ENCODE measurements around the gene MERTK. TPM values are rescaled to one million over a fixed set of nuclear protein-coding genes. Genes with fewer than 3 reads are reported as not detected.

MERTK gene
- total RNA-seq, 1 experiment from 2014 or later = 39.2 TPM

DNA sequence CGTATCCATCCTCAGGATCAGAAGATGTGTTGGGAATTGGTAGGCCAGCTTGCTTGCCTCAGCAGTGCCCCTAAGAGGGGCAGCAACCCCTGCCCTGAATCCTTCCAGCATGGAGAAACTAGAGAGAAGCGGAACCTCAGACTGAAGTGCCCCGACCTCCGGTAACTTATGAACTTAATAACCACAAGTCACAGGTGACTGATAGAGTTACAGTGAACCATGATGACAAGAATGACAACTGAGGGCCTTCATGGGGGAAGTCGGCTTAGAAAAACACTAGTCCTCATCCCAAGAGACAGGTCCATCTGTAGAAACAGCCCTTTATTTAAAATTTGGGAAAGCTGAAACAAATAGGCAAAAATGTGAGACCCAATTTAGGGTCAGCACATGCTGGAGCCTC lies 114.1 kb downstream of the MERTK start:
- Histone ChIP-seq H3K27me3 (replicated peaks; ENCODE audit: control insufficient read depth, insufficient read depth, low read length) (no peaks in the 10 kb centered on the region), H3K36me3 (ENCODE audit: control insufficient read depth, insufficient read depth, low read length) (no peaks in the 10 kb centered on the region; the same call in 1 of the 2 replicates), H3K9me3 (no peaks in the 10 kb centered on the region), H3K4me3 (ENCODE audit: low read depth, low read length) (no peak overlapping the region), H3K4me1 (no peaks in the 10 kb centered on the region)
- Mint-ChIP-seq H3K27ac (ENCODE audit: unreplicated experiment) (no peak overlapping the region), H3K4me3 (ENCODE audit: unreplicated experiment) (no peak overlapping the region), H3K4me1 (ENCODE audit: low read depth, unreplicated experiment) (no peaks in the 10 kb centered on the region), H3K9me3 (ENCODE audit: unreplicated experiment) (no peaks in the 10 kb centered on the region), H3K27me3 (ENCODE audit: insufficient read depth, unreplicated experiment) (no peaks in the 10 kb centered on the region), H3K36me3 (ENCODE audit: insufficient read depth, unreplicated experiment) (peaks cover 75% of the 10 kb centered on the region)
- ChIA-PET CTCF (no interaction called here), POLR2A (no interaction called here)
- no TSS peak for BruUV-seq (replicated peaks)
- intact Hi-C loops (cut with micrococcal nuclease; ENCODE audit: unreplicated experiment) = no loop called here
- DNase-seq = no peak
- TF ChIP-seq, protein P1, sequence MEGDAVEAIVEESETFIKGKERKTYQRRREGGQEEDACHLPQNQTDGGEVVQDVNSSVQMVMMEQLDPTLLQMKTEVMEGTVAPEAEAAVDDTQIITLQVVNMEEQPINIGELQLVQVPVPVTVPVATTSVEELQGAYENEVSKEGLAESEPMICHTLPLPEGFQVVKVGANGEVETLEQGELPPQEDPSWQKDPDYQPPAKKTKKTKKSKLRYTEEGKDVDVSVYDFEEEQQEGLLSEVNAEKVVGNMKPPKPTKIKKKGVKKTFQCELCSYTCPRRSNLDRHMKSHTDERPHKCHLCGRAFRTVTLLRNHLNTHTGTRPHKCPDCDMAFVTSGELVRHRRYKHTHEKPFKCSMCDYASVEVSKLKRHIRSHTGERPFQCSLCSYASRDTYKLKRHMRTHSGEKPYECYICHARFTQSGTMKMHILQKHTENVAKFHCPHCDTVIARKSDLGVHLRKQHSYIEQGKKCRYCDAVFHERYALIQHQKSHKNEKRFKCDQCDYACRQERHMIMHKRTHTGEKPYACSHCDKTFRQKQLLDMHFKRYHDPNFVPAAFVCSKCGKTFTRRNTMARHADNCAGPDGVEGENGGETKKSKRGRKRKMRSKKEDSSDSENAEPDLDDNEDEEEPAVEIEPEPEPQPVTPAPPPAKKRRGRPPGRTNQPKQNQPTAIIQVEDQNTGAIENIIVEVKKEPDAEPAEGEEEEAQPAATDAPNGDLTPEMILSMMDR (IDR thresholded peaks at IDR 0.05; ENCODE audit: insufficient read depth in 1 of 2, low read depth in 1 of 2, low read length in 1 of 2, severe bottlenecking in 1 of 2, unreplicated experiment in 1 of 2) = no peak

DNA sequence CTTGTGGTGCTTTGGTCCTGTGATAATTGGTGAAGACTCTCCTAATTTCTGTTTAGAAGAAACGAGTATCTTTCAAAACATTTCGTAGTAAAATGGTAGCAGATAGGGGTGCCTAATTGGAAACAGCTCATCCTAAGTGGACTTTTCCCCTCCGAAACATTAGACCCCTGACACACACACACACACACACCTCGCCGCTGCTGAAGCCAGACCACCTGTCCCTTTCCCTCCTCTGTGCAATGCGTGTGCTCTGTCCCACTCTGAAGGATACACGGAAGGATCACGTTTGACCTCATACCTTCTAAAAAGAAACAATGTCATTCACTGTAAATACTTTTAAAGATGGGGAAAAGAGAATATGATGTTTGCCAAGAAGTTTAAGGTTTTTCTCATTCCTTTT lies 120.4 kb downstream of the MERTK start:
- Mint-ChIP-seq H3K9me3 (ENCODE audit: unreplicated experiment) (no peaks in the 10 kb centered on the region), H3K36me3 (ENCODE audit: insufficient read depth, unreplicated experiment) (peaks cover 75% of the 10 kb centered on the region), H3K27me3 (ENCODE audit: insufficient read depth, unreplicated experiment) (no peaks in the 10 kb centered on the region), H3K4me1 (ENCODE audit: low read depth, unreplicated experiment) (peaks cover 32% of the 10 kb centered on the region), H3K27ac (ENCODE audit: unreplicated experiment) (peak overlapping the region; percentile 61), H3K4me3 (ENCODE audit: unreplicated experiment) (no peak overlapping the region)
- no peak overlapping the region for H3K4me3 ChIP-seq (ENCODE audit: low read depth, low read length)
- intact Hi-C loops (cut with micrococcal nuclease; ENCODE audit: unreplicated experiment) = no loop called here
- BruUV-seq (replicated peaks) = no TSS peak
- peaks cover 19% of the 10 kb centered on the region for H3K4me1 ChIP-seq
- ChIA-PET POLR2A (no interaction called here), CTCF (no interaction called here)
- TF ChIP-seq, protein P1 (IDR thresholded peaks at IDR 0.05; ENCODE audit: insufficient read depth in 1 of 2, low read depth in 1 of 2, low read length in 1 of 2, severe bottlenecking in 1 of 2, unreplicated experiment in 1 of 2) = no peak
- DNase-seq = no peak
- no peaks in the 10 kb centered on the region for H3K27me3 ChIP-seq (replicated peaks; ENCODE audit: control insufficient read depth, insufficient read depth, low read length)
- peaks cover 3% of the 10 kb centered on the region for H3K36me3 ChIP-seq (ENCODE audit: control insufficient read depth, insufficient read depth, low read length)
- no peaks in the 10 kb centered on the region for H3K9me3 ChIP-seq

DNA sequence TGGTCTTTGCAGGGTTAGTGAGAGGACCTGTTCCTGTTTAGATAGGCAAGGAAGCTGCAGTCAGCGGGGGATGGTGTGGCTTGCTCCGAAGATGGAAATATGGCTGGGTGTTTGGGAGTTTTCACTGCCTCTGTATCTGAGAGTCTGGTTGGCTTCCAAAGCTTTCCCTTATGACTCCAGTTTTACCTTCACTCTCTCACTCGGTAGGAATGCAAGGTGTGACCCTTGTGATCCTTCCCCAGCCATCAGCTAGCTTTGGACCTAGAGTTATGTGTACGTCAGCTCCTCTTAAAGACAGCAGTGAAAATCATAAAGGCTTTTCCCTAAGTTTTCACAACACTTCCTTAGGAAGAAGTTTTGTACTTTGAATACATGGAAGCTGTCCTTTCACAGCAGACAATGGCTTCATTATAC lies 121.2 kb downstream of the MERTK start:
- no peaks in the 10 kb centered on the region for H3K27me3 ChIP-seq (replicated peaks; ENCODE audit: control insufficient read depth, insufficient read depth, low read length)

More for the DNA sequence above, 121.2 kb downstream of the MERTK start:
- TF ChIP-seq, protein P1 (IDR thresholded peaks at IDR 0.05; ENCODE audit: insufficient read depth in 1 of 2, low read depth in 1 of 2, low read length in 1 of 2, severe bottlenecking in 1 of 2, unreplicated experiment in 1 of 2) = no peak
- Mint-ChIP-seq H3K27me3 (ENCODE audit: insufficient read depth, unreplicated experiment) (no peaks in the 10 kb centered on the region), H3K9me3 (ENCODE audit: unreplicated experiment) (no peaks in the 10 kb centered on the region), H3K4me3 (ENCODE audit: unreplicated experiment) (no peak overlapping the region), H3K36me3 (ENCODE audit: insufficient read depth, unreplicated experiment) (peaks cover 75% of the 10 kb centered on the region), H3K4me1 (ENCODE audit: low read depth, unreplicated experiment) (peaks cover 32% of the 10 kb centered on the region), H3K27ac (ENCODE audit: unreplicated experiment) (peak overlapping the region; percentile 61)
- POLR2A ChIA-PET = no interaction called here
- Histone ChIP-seq H3K9me3 (no peaks in the 10 kb centered on the region), H3K4me3 (ENCODE audit: low read depth, low read length) (no peak overlapping the region), H3K36me3 (ENCODE audit: control insufficient read depth, insufficient read depth, low read length) (peaks cover 3% of the 10 kb centered on the region), H3K4me1 (peaks cover 19% of the 10 kb centered on the region)
- no peak for DNase-seq
- CTCF ChIA-PET = no interaction called here
- no TSS peak for BruUV-seq (replicated peaks)
- intact Hi-C loops (cut with micrococcal nuclease; ENCODE audit: unreplicated experiment) = no loop called here

Measured in Caco-2 (cell line).